NCI-H2196 (cell line): Measurements from ENCODE around the gene SDK1.
"Not testable (repeated sequence)": the region's sequence is repeated elsewhere in the genome, so short reads cannot be mapped to it uniquely, and the experiment has no call there.

Experiments
- DNase-seq: peaks from one replicate; lab custom pipeline; 2025; ENCODE audit not compliant: unreplicated experiment; lab: John Stamatoyannopoulos, UW

Gene SDK1

DNA sequence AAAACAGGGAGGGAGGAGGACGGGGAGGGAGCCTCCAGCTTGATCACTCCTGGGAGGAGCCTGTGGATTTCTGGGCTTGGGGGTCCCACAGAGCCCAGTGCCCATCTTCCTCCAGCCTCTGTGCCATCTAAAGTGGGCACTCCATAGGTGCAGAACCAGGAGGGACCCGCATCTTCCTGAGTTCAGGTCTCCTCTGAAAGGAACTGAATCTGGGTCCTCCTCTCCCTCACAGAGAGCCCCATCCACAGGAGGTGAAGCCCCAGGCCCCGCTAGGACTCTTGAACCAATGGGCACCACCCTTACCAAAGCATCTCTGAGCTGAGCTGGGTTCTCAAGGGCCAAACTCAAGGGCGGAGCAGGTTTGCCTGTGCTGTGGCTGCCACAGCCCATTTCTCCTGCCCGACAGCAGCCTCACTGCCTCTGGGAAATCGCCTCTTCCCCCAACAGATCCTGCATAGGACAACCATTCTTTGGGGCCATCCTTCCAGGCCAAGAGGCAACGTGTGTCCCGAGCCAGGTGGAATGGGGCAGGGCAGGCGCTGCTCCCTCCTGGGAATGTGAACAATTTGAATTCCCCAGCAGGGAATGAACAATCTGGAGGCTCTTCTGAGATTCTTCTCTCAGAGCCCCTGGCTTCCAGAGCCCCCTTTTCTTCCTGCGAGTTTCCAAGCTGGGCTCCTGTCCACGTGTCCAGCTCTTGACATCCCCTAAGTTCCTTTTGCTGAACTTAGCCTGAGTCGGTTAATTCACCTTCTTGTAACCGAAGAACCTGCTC lies 970.1 kb downstream of the SDK1 start:
- DNase-seq: no peak

DNA sequence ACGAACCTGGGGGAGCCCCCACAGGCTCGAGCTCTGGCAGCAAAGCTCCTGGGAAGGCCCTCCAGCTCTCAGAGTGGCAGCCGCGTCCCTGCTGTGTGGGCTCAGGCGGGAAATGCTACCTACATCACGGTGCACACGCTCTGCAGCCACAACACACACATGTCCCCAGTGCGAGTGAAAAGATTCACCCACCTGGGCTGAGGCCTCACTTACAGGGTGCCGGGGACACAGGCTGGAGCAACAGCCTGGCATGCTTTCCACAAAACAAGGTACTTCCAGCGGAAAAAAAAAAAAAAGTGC lies 970.6 kb downstream of the SDK1 start:
- DNase-seq: no peak

- no peak for DNase-seq
Measured at GRCh38 chr7:4272141-4272540, 971.1 kb downstream of the SDK1 start.

DNA sequence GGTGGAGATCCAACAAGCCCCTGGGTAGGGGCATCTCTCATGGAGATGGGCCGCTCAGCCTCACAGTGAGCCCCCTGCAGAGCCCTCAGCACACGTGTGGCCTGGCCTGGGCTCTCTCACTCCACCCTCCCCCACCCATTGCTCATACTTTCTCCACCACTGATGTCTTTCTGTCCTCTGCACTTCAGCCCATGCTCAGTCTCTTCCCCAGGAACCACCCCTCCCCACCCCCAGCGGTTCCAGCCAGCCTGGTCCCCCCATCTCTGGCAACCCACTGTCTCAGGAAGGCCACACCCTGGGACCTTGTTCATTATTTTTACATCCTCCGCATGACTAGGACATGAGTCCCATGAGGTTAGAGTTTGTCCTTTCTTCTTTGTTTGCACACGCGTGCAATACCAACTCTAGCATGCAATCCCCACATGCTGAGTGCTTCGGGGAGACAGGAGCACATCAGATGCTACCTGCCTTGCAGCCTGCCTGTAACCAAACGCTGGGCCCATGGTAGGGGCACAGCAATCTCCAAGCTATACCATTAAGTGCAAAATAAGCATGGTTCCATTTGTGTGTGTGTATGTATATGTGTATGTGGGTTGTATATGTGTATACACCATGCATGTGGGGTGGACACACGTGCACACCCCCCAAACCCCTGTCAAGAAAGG lies 972.6 kb downstream of the SDK1 start:
- no peak for DNase-seq

- DNase-seq: no peak
Measured at GRCh38 chr7:4274286-4274685, 973.2 kb downstream of the SDK1 start.

DNA sequence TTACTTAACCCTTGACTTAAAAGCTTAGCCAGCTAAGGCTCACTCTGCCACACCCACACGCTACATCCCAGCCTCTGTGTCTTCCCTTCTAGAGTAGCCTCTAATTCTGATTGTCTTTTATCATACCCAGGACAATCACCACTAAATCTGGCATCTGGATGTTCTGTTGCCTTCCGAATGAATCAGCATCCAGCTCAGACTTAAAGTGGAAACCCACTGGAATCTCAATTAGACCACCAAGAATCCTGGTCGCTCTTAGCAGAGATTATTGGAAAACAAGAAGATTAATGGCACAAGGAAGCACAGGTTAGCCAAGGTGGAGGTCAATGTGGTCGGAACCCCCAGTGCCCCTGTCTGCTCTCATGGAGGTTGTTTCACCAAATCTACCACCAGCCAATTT lies 976.9 kb downstream of the SDK1 start:
- no peak for DNase-seq

DNA sequence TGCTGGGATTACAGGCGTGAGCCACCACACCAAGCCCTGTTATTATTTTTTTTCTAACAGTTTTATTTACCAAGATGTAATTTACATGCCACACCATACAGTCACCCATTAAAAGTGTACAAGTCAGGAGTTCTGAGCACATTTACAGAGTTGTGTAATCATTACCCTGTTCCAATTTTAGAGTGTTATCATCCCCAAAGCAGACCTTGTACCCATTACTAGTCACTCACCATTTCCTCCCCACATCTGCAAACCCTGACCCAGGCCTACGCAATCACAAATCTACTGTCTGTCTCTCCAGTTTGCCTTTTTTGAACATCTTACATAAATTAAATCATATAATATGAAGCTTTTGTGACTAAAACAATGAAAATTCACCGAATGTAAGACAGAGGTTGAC lies 978.2 kb downstream of the SDK1 start:
- DNase-seq: no peak

- no peak for DNase-seq
Measured at GRCh38 chr7:4281231-4281993, 980.4 kb downstream of the SDK1 start.

- DNase-seq: no peak
Measured at GRCh38 chr7:4282434-4283223, 981.6 kb downstream of the SDK1 start.

DNA sequence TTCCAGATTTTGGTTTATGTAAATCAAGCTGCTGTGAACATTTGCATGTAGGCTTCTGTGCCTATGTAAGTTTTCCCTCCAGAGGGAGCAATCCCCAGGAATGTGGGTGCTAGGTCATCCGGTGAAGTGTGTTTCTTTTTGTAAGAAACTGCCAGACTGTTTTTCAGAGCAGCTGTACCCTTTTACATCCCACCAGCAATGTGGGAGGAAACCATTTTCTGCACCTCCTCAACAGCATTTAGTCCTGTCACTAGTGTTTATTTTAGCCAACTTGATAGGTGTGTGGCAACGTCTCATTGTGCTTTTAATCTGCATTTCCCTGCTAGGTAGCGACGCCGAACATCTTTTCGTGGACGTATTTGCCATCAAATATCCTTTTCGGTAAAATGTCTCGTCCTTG lies 985.3 kb downstream of the SDK1 start:
- no peak for DNase-seq

DNA sequence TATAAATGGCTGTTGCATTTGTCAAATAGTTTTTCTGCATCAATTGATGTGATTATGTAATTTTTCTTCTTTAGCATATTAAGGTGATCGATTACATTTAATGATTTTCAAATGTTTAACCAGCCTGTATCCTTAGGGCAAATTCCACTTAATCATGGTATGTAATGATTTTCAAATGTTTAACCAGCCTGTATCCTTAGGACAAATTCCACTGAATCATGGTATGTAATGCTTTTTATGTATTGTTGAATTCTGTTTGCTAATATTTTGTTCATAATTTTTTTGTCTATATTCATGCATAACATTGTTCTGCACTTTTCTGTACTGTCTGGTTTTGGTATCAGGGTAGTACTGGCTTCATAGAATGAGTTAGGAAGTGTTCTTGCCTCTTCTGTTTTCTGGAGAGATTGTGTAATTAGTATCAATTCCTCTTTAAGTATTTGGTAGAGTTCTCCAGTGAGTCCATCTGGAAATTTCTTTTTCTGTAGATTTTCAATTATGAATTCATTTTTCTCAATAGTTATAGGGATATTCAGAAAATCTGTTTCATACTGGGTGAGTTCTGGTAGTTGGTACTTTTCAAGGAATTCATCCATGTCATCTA lies 987.8 kb downstream of the SDK1 start:
- no peak for DNase-seq

GRCh38 chr7:4297165-4297917 lies 996.3 kb downstream of the SDK1 start:
- DNase-seq: no peak

GRCh38 chr7:4297918-4298219 lies 996.8 kb downstream of the SDK1 start:
- no peak for DNase-seq

- no peak for DNase-seq
Measured at GRCh38 chr7:4299431-4299830, 998.4 kb downstream of the SDK1 start.

DNA sequence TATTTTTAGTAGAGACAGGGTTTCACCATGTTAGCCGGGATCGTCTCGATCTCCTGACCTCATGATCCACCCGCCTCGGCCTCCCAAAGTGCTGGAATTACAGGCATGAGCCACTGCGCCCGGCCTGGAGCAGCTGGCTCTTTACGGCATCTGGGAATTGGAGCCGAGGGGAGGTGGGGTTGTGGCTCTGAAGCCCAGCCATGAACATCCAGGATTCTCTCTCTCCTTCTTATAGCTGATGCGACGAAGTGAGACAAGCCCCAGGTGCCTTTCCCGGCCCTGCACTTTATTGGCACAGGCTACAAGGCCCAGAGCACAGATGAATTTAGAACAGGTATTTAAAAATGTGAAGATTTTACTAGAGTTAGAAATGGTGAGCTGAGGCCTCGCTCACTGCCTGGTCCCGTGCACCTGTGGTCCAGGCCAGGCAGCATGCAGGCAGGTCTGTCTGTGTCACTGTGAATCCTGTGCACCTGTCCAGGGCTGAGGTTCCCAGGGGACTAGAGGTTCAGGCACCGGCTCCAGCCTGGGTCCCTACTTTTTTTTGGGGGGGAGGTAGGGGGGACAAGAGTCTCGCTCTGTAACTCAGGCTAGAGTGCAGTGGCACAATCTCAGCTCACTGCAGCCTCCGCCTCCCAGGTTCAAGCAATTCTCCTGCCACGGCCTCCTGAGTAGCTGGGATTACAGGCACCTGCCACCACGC lies 1001.3 kb downstream of the SDK1 start:
- no peak for DNase-seq

GRCh38 chr7:4307316-4308204 lies 1006.5 kb downstream of the SDK1 start:
- DNase-seq: no peak

GRCh38 chr7:4308205-4308590 lies 1007.1 kb downstream of the SDK1 start:
- no peak for DNase-seq

DNA sequence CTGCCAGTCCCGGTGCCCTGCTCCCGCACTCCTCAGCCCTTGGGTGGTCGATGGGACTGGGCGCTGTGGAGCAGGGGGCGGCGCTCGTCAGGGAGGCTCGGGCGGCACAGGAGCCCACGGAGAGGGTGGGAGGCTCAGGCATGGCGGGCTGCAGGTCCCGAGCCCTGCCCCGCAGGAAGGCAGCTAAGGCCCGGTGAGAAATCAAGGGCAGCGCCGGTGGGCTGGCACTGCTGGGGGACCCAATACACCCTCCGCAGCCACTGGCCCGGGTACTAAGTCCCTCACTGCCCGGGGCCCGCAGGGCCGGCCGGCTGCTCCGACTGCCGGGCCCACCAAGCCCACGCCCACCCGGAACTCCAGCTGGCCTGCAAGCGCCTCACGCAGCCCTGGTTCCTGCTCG lies 1012.9 kb downstream of the SDK1 start:
- not testable (repeated sequence) for DNase-seq

DNA sequence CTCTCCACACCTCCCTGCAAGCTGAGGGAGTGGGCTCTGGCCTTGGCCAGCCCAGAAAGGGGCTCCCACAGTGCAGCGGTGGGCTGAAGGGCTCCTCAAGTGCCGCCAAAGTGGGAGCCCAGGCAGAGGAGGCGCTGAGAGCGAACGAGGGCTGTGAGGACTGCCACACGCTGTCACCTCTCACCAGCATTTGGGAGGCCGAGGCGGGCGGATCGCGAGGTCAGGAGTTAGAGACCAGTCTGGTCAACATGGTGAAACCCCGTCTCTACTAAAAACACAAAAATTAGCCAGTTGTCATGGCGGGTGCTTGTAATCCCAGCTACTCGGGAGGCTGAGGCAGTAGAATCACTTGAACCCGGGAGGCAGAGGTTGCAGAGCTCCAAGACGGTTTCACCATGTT lies 1013.3 kb downstream of the SDK1 start:
- not testable (repeated sequence) for DNase-seq
